ENCODE data around the gene RETSAT.

GRCh38 chr2:85314884-85315242 is 39.5 kb downstream of the RETSAT start:
- TF ChIP-seq CTCF (IDR thresholded peaks at IDR 0.05) (no peak), POLR2A (IDR thresholded peaks at IDR 0.05) (no peak)

Data from sigmoid colon (tissue), 3 donors.